Germinal center (tissue), 1 donor: Measurements from ENCODE around the gene CCDC92B.
"Not testable (repeated sequence)": the region's sequence is repeated elsewhere in the genome, so short reads cannot be mapped to it uniquely, and the experiment has no call there.

Experiments used
- DNase-seq: peaks from one replicate; pipeline ENCODE4 v3.0.0; 2012; ENCODE audit warnings: mixed read lengths, low spot score

Gene CCDC92B

DNA sequence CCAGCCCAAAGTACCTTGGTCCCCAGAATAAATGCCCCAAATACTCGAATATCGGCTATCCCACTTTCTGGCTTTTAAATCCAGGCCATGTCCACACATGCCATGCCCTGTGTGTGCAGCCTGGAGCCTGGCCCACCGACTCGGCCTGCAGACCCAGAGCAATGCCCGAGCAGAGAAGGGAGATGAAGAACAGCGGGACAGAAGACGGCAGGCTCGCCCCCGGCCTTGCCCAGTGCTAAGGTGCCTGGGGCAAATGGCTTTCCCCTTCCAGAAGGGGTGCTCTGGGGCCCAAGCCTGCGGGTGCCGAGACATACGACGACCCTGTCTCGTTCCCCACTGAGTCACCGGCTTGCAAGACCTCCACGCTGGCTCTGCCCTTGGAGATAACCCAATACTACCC is 45.8 kb downstream of the CCDC92B start:
- DNase-seq, result no peak

DNA sequence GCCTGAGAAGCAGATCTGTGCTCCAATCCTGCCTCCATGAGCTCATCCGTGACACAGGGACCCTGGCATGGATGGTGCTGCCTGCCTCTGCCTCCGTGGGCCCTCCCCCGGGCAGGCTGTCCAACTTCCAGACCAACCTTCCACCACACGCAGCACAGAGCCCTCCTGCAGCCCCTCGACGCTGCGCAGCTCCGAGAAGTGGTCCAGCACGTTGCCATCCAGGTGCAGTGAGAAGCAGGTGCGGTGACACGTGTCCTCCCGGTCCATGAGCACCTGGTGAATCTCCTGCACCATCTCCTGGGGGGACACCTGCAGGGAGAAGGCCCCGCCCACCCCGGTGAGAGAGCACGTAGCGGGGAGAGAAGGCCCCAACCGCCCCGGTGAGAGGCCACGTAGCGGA is 46.3 kb downstream of the CCDC92B start:
- DNase-seq, result no peak

DNA sequence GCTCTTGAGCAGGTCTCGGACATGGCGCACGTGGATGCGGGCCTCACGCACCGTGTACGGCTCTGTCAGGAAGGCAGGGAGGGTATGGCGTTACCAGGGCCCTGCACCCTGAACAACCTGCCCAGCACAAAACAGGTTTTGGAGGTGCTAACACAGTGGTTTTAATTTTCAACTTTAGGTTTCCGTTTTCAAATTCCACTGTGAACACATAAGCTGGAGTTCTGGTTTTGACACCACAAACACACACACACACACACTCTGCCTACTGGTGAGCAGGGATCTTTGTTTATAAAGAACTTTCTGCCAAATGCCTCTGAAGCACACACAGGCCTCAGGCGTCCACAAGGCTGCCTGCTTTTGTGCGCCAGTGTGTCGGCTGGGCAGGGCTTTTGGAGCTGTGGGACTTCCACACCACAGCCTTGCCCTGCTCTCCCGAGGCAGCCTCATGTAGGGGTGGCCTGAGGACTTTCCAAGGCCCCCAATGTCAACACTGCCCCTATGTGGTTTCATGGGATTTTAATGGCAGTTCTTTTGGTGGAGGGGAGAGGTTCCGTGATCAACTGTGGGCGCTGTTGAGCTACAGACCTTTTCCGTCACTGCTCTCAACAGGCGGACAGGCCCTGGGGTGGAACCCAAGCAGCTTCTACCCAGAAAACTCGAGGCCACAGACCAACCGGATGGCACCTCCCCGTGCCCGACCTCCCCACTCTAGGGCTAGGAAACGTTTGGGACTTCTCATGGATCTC is 47.3 kb downstream of the CCDC92B start:
- DNase-seq, result no peak

DNA sequence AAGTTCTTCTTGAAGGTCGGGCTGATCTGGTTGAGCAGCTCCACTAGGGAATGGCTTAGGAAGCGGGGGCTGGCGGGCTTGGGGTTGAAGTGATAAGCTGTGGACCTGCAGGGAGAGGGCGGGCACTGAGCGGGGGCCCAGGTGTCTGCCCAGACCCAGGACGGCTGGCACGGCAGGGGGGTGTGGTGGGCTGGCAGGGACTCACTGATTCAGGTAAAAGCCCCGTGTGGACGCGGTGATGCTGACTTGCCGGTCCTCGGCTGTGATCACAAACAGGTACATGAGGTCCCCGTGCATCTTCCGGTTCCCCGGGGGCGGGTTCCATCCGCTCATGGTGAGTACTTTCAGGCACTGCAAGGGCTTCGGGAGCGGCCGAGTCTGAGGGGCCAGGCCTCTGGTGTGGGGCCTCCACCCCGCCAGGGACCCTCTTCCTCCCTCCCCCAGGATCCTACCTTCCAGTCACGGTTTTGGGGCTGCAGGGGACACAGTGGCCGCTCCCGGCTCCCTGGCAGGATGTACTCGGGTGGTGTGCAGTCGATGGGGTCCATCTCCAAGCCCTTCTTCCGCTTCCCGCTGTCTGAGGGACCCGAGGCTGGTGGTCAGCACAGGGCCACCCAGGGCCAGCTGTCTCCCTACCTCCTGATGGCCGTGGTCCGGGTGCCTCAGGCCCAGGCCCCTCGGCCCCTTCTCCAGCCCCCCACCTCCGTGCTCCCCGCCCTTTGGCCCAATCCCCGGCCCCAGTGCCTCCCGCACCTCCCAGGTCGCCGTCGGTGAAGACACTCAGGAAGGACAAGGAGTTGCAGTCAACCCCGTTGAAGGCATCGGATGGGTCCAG is 48.1 kb downstream of the CCDC92B start:
- DNase-seq, result no peak

DNA sequence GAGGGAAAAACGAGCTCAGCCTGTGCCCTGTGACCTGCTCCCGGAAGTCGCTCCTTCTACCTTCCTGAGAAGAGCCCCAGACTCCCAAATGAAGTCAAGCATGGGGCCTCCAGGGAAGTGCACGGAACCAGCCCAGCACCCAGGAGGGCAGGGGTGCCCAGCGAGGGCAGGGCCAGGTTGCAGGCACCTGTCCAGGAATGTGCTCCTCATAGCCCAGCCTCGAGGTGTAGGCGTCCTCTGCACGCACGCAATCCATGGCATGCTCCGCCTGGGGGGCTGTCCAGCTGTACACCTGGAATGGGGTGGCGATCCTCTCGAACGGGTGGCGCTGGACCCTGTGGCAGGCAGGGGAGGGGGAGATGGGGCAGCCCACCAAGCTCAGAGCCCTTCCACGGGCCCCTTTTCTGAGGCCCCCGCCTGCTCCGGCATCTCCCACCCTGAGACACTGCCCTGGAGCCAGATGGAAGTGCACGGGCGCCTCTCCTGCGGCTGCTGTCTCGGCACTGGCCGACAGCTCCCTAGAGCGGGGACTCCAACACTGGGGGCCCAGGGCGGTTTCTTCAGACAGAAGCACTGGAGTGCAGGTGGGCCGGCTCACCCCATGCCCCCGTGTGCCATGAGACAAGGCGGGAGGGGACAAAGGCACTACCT is 48.8 kb downstream of the CCDC92B start:
- no peak for DNase-seq

DNA sequence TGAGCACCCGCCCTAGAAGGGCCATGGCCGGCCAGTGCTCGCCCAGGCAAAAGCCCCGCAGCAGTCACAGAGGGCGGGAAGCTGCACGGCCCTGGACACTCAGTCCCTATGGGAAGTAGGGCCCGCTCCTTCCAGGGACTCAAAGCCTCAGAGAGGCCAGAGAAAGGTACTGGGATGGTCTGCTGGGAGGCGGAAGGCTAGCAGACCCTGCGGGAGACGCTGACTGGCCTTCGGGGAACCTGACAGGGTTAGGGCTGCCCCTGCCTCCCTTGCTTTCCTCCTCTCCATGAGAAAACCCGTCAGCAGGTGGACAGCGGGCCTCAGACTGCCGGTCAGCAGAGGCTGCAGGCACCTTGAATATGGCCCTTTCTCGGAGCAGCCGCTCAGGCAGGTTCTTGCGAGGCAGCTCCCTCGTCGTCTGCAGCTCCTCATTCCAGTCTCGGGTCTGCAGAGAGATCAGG is 49.4 kb downstream of the CCDC92B start:
- DNase-seq, result no peak

DNA sequence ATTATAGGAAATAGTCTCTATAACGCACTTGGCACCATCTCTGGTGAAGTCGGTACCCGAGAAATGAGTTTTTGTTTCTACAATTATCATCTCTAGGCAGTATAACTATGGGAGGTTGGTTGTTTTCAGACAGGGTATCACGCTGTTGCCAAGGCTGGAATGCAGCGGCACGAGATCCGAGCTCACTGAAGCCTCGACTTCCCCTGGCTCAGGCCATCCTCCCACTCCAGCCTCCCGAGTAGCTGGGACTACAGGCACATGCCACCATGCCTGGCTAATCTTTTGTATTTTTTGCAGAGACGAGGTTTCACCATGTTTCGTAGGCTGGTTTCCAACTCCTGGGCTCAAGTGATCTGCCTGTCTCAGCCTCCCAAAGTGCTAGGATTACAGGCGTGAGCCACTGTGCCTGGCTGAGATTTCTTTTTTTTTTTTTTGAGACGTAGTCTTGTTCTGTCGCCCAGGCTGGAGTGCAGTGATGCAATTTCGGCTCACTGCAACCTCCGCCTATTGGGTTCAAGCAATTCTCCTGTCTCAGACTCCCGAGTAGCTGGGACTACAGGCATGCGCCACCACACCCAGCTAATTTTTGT is 50.1 kb downstream of the CCDC92B start:
- DNase-seq, result not testable (repeated sequence)

DNA sequence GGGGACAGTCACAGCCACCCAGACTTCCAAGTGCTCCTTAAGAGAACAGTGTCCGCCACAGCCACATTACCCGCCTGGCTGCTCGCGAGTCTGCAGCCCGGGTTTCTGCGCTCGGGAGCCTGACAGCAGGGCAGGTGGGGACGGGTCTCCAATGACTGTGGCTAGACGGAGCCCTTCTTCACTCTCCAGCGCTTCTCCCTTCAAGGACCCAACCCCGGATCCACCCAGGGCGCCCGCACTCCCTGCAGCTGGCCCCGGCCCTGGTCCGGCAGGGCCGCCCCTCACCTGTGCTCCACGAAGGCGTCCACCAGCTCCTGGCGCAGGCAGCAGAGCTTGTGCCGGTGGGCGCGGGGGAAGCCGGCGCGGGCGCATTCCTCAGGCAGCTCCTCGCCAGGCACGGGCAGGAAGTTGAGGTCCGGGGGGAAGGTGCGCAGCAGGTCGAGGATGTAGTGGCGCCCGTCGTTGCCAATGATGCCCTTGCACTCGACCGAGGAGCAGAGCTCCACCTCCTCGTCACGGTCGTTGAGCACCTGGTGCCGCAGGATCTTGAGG is 51.8 kb downstream of the CCDC92B start:
- DNase-seq, result no peak

DNA sequence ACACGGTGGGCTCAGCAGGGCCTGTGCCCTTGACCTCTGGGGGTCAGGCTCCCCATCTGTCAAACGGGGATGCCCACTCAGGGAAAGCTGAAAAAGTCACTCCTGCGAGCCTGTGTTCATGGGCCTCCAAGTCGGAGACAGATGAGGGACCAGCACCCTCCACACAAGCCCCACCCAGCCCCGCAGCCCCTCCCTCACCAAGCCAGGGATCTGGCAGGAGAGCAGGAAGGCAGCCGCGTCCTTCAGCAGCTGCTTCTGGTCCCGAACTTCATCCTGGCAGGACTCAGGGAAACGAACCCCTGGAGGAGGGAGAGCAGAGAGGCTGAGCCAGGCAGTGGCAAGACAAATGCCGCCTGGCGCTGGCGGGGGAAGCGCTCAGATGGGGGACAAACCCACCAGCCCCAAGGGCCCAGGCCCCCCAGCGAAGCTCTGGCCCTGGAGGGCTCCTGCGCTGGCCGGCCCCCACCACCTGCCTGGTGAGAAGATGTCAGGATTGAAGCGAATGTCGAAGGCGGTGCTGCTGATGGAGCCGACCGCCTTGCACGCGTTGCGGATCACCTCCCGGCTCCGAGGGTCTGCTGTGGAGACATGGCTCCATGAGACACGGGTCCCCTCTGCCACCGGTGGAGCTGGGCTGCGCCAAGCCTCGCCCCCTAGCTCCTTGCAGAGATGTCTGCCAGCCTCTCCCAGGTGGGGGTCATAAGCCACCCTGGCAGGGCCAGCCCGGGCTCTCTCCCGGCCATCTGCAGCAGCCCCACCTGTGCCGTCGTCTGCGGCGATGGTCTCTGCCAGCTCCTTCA is 53.3 kb downstream of the CCDC92B start:
- DNase-seq, result no peak

DNA sequence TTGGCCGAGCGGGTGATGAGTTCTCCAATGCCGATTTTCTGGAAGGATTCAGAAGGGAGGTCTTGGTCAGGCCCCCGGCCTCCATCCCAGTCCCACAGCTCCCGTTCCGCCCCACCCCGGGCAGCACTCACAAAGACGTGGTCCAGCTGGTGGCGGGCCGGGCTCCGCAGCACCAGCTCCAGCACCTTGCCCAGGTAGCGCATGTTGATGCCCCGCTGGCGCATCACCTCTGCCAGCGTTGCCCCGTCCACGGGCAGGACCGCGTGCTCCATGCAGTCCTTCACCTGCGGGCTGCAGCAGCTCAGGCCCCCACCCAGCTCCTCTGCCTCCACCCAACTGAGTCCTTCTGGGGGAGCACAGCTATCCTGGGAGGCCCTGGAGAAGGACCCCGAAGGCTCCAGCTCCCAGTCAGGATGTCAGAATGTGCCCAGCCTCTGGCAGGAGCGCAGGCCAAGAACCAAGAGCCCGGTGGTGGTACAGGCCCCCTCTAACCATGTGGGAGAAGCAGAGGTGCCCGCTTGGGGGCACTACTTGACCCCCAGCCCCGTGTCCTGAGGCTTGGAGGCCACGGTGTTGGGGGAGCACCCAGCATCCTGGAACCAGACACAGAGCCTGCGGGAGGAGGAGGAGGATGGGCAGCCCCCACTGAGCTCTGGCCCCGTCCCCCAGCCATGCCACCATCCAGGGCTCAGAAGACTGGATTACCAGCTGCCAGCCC is 54.0 kb downstream of the CCDC92B start:
- DNase-seq, result no peak

DNA sequence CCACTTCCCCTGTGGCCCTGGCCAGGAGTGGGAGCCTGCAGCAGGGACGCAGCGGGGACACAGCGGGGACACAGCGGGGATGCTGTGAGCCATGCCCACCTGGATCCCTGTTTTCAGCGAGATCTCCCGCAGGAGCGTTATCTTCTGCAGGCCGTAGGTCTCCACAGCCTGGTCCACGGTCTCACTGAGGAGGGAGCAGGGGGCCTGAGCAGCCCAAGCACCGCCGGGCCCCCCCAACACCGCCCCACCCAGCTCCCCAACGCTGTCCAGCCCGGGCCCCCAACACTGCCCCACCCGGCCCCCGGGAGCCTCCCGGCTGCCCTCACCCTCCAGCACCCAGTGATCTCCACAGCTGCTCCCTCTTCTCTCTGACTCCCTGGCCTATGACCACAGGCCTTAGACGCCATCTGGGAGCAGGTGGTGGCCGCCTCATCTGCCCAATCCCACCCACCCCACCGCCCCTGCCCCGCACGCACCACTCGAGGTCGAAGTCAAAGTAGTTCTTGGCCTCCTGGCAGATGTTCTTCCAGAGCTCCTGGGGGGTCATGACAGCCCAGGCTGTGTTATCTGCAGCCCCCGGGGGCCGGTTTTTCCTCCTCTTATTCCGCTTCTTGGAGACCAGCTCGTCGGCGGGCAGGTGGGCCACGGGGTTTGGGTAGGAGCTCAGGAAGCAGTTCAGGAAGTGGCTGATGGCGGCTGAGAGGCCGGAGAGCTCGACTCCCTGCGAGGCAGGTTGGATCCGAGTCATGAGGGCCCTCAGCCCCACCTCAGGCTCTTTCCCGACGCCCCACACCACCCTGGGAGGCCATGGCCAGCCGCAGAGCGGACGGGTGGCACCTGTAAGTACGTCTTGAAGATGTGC is 54.8 kb downstream of the CCDC92B start:
- no peak for DNase-seq

DNA sequence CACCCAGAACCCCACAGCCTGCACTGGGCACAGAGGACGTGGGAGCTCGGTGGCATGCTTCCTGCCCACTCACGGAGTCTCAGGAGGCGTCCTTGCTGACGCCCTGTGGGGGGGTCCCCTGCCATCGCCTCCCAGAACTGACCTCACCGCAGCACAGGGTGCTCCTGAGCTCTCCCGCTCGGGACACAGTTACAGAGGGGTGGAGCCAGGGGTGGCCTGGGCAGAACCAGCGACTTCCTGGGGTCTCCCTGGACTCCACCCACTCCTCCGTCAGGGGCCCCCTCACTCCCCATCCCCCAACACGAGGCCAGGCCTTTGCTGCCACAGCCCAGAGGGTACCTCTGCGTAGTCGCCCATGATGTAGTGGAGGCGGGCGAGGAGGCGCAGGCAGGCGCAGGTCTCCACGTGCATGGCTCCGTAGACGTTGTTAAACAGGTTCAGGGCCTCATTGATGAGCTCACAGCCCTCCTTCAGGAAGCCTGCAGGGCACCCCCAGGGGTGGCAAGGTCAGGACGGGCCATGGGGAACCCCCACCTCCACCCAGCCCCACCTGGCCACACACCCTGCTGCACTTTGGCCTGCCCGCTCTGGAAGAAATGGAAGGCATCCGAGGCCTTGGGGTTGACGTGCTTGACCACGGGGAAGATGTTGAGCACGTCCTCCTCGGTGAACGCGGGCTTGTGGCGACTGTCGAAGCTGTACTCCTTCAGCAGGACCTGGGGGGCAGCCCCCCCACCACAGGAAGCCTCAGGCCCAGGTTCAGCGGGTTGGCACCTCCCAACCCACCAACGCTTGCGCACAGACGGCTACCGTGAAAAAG is 55.7 kb downstream of the CCDC92B start:
- no peak for DNase-seq

DNA sequence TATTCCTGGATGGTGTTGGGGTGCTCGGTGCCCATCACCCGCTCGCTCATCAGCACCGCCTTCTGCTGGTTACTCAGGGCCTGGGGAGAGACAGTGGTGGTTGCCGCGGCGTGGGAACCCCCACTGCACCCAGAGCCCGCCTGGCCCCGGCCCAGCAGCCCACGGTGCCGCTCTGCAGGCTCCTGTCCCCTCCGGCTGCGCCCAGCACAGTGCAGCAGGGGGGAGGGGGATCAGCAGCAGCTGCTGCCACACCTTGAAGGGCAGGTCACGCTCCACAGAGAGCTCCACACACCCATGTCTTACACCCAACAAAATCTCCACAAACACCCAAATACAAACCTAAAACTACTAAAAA is 56.7 kb downstream of the CCDC92B start:
- DNase-seq, result no peak

DNA sequence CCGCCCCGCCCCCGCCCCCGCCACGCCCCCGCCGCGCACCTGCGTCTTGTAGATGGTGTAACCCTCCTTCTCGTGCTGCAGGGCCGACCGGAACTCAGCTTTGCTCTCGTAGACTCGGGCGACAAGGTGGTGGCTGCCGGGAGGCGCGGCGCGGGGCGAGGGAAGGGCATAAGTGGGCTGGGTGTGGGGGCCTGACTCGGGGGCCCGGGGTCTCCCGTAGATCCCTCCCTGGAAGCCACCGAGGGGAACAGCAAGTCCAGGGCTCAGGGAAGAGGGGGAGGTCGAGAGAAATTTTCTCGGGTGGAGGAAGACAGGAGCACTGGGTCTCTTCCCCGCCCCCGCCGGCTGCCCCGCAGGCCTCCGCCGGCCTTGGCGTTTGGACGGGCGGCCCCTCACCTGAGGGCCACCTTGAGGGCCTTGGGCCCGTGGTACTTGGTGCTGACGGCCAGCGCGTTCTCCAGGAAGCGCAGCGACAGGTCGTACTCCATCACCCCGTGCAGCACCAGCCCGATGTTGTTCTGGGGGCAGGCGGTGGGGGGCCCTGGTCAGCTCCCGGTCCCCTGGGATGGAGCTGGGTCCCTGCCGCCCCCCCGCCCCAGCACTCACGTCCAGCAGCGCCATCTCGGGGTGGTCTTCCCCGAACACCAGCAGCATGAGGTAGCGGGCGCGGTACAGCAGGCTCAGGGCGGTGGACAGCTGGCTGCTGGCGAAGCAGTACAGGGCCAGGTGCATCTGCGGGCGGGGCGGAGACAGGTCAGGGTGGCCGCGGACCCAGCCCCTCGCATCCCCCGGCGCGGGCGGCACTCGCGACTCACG is 57.3 kb downstream of the CCDC92B start:
- DNase-seq, result no peak

DNA sequence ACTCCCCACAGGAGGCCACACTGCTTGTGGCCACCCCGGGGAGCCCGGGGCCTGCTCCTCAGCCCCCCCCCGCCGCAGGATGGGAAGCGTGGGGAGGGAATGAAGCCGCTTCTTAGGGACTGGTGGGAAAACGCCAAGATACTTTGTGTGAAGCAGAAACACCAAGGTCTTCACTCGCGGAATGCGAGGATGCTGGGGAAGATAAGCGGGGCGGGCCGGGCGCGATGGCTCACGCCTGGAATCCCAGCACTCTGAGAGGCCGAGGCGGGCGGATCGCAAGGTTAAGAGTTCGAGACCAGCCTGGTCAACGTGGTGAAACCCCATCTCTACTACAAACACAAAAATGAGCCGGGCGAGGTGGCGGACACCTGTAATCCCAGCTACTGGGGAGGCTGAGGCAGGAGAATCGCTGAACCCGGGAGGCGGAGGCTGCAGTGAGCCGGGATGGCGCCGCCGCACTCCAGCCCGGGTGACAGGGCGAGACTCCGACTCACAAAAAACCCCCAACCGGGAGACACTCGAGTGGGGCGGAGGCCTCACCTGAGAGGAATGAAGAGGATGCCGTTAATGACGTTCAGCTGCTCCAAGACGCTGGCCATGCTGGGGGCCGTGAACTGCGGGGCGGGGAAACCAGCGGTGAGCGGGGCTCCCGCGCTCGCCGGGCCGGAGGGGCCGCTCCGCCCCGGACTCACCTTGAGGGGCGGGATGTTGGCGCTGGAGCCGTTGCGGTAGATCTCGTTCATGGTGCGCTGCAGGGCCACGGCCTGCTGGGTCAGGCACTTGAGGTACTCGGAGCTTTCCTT is 58.2 kb downstream of the CCDC92B start:
- DNase-seq, result no peak

DNA sequence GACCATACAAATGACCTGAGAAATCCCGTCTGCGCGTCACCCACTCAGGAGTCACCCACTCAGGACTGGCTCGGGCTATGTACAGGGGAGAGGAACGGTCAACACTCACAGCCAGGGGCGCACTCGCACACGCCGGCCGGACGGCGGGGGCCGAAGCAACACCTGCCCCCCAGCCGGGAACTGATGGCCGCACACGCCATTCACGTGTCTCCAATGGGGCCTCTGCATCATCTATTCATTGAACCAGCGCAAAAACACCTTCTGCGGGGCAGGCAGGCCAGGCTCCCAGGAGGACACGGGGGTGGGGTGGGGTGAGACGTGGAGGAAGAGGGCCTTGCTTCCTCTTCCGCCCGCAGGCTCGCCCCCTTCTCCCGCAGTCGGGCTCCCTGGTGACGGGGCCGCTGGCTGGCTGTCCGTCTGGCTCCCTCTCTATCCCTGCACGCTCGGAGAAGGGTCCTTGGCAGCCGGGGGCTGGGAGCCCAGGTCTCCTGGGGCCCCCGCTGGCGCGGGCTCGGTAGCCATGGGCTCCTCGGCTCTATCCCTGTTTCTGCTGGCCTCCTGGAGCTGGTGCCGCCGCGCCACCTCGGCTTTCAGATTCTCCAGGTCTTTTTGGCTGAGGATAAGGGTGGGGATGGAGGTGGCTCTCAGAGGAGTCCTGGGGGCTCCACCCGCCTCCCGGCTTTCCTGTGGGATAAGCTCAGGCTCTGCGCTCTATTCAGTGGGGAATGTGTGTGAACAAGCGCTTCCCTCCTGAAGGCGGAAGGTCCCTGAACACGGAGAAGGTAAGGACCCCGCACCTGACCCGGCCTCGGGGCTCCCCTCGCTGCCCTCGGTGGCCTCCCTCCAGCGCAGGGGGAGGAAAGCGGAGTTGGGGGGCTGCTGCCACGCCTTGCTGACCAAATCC is 59.0 kb downstream of the CCDC92B start:
- DNase-seq, result no peak
